HG03378 (cell line): ENCODE measurements around the gene SYAP1.
"Not testable (repeated sequence)": the region's sequence is repeated elsewhere in the genome, so short reads cannot be mapped to it uniquely, and the experiment has no call there.

ENCODE experiments used
- ATAC-seq: cut with Tn5 transposase; IDR thresholded peaks from one replicate; pipeline ENCODE4 v1.9.1; 2021; ENCODE audit warnings: mild to moderate bottlenecking, moderate library complexity; ENCODE audit not compliant: unreplicated experiment

The SYAP1 gene

DNA sequence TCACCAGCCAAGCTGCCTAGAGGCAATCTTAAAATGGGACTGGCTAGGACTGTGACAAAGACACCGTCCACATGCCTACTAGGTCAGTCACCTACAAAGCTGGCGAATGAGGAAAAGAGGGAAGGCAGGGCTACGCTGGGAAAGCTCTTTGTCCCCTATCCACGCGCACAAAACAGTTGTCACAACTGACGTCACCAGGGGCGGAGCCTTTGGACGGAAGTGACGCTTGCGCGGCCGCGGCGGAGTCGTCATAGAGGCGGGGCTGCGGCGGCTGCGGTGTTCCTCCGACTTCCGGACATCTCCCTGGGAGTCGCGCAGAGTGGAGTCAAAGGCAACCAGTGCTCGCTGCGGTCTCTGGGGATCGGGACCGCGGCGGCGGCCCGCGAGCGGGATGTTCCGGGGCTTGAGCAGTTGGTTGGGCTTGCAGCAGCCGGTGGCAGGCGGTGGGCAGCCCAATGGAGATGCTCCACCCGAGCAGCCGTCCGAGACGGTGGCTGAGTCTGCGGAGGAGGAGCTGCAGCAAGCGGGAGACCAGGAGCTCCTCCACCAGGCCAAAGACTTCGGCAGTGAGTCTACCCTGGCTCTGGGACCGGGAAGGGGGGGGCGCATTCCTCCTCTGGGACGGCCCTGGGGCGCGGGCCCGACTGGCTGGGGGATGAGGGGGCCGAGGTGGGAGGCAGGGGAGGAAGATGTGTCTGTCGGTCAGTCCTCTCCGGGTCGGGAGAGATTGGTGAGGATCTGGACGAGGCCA is at the start of gene SYAP1:
Gene SYAP1, plus strand, starts transcription at position 279 of the 751 bp plus-strand sequence. Its CDS starts 113 bp downstream, at position 392.
- peak; percentile 94 for ATAC-seq

DNA sequence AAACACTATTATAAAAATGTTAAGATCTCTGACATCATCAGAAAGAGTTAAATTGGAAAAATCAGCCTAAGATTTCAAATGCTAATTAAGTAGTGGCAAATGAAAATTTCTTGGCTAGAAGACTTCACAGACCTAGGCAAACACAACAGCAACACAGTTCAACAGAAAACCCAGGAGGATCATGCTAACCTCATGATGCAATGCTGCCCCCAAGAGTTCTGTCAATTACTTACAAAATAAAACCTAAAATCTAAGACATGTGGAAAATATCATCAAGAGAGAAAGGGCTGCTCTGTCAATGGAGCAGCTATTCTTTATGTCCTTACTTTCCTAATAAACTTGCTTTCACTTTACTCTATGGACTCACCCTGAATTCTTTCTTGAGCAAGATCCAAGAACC is 48.4 kb upstream of the SYAP1 start:
- no peak for ATAC-seq

DNA sequence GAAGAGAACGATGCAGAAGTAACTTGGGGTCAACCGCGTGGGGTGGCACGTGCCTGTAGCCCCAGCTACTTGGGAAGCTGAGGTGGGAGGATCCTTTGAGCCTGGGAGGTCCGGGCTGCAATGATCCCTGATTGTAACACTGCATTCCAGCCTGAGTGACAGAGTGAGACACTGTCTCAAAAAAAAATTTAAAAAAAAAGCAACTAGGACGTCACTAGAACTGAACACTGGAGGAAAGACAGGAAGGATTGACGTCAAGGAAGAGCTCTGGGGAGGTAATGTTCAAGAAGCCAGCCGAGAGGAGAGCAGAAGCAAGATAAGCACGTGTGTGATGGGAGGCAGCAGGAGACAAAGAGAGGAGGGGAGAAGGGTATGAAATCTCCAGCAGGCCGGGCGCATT is 40.7 kb upstream of the SYAP1 start:
- ATAC-seq = no peak

DNA sequence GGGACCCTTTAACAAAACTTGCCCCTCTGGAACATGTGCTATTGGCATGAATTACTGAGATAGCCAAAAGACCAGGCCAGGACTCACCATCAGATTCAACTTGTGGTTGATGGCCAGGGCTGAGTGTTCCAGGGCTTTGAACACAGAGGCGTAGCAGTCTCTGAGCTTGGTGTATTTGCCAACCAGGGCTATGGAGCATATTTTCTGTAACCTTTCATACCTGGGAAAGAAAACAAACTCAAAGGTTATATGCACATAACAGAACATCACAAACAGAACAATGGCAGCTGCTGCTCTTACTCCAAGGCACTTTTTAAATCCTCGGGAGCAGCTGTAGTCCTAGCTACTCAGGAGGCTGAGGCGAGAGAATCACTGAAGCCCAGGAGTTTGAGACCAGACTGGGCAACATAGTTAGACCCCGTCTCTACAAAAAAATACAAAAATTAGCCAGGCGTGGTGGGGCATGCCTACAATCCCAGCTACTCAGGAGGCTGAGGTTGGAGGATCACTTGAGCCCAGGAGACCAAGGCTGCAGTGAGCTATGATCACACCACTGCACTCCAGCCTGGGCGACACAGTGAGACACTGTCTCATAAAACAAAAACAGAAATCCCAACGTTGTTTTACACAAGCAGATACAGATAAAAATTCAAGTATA is 36.3 kb upstream of the SYAP1 start:
- no peak for ATAC-seq

DNA sequence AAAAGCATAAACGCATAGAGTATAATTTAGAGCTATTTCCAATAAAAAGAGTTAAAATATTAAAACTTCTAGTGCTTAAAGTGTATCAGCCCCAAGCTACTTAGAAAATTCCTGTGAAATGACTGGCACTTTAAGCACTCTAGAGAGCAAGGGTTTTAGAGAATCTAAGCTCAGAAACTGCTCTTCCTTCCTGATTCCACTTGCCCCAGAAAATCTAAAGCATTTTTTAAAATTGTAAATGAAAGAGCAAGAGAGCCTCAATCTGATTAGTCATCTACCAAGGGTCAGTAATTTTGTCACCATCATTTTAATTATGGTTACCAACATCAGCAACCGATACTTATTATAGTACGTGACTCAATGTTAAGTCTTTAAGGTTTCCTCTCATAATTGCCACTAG is 31.9 kb upstream of the SYAP1 start:
- no peak for ATAC-seq

DNA sequence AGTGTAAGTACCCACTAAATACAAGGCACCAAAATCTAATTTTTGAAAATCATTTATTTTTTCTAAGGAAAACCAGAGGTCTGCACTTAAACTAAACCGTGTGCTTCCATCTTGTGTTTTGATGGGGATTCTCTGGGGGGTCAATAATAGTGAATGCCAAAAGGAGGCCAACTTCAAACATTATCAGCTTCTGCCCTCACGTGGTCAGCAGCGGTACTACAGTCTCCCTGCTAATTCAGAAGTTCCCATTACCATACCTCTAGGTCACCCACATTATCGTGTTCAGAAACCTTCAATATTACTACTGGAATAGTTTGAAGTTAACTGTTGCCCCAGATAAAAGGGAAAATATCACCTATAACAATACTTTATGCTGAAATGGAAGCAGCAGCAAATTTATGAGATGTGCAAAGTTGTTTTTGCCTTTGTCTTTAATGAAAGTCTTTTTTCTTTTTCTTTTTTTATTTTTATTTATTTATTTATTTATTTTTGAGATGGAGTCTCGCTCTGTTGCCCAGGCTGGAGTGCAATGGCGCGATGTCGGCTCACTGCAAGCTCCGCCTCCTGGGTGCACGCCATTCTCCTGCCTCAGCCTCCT is 24.2 kb upstream of the SYAP1 start:
- ATAC-seq = no peak

GRCh38 chrX:16696956-16697355 is 22.5 kb upstream of the SYAP1 start:
- no peak for ATAC-seq

DNA sequence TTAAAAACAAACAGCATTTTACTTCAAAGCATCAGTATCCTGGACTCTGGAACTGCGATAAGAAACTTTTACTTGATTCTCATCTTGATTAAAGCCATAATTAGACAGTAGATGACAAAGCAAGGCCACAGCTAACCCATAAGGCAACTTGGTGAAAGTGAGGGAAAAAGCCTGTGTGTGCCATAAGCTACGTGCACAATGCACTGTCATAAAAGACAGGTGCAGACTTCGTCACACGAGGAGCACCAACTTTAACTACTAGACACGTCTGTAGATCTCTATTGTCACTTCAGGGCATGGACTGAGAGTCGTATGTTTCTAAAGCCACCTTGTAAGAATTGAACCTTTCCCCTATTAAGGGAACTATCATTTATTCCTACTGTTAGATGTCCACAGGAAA is 20.0 kb upstream of the SYAP1 start:
- no peak for ATAC-seq

GRCh38 chrX:16700734-16701133 is 18.7 kb upstream of the SYAP1 start:
- no peak for ATAC-seq

GRCh38 chrX:16702700-16703599 is 16.5 kb upstream of the SYAP1 start:
- no peak for ATAC-seq

- ATAC-seq = no peak
These were observed 14.0 kb upstream of the SYAP1 start for GRCh38 chrX:16705370-16705769.

DNA sequence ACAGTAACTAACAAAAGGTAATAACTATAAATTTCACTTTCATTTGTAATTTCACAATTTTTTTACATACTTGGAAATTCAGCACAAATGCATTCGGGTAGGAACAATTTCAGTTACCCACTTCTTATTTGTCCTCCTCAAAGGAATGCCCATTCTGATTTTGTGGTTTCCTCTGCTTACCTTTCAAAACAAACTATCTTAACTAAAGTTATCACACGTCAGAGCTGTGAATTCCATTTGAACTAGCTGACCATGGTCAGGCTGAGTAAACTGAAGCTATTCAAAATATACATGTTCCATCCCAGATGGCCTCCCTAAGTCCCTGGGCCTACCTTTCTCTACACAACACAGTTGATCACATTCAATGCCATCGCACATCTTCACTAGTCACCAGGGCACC is 11.4 kb upstream of the SYAP1 start:
- no peak for ATAC-seq

DNA sequence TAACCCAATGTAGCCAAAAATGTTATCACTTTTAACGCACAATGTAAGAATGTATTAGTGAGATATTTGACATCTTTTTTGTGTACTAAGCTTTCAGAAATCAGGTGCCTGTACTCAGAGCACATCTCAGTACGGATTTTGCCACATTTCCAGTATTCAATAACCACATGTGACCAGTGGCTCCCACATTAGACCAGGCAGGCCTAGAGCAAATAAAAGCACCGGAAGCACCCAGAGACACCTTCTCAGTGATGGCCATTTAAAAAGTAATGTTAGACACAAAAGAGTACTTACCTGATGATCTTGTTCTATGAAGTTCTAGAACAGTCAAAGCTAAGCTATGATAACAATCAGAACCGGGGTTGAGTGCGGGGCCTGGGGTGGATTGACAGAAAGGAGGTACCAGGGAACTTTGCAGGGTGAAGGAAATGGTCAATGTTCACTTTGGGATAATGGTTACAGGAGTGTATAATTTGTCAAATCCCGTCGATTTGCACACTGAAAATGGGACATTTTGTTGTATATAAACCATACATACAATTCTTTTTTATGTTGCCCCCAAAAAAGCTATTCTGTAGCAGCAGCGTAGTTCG is 8.1 kb upstream of the SYAP1 start:
- no peak for ATAC-seq

- ATAC-seq = peak; percentile 33
These were observed 7.4 kb upstream of the SYAP1 start for GRCh38 chrX:16711893-16712547.

DNA sequence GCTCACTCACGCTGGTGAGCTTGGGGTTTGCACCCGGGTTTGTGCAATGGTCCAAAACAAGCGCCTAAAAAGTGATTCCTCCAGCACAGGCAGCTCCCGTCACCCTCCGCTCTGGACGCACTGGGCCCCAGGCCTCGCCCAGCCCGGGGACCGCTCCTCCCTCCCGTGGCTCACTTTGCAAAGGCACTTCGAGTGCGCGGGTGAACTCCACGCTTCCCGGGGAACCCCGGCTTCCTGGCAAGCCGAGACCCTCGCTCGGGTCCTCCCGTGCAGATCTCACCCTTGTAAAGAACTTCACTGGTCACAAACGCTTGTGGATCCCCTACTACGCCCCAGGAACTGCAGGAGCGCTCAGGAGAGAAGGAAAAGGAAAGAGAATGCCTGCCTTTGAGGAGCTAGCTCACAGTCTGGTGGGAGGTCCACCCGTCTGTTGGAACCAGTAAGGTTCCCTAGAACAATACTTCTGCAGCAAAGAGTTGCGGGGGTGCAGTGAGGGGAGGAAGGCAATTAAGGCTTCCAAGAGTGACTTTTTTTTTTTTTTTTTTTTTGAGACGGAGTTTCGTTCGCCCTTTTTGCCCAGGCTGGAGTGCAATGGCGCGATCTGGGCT is 6.8 kb upstream of the SYAP1 start, which contains the start of gene CTPS2:
Gene CTPS2, minus strand, starts transcription at position 122 of the 608 bp plus-strand sequence. CDS start 9,767 bp downstream, outside the sequence.
- peak; percentile 70 for ATAC-seq

- no peak for ATAC-seq
These were observed 4.9 kb upstream of the SYAP1 start for GRCh38 chrX:16714504-16714903.

DNA sequence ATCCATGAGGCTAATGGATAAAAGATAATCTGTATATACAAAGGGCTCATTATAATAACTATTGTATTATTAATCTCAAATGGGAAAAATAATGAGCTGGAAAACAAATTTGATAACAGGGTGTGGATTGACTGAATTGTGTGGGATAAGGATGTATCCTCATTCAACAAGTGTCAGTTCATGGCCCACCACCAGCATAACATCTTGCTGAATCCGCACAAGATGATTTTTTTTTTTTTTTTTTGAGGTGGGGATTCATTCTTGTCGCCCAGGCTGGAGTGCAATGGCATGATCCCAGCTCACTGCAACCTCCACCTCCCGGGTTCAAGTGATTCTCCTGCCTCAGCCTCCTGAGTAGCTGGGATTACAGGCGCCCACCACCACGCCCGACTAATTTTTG is 3.8 kb upstream of the SYAP1 start:
- ATAC-seq = not testable (repeated sequence)

DNA sequence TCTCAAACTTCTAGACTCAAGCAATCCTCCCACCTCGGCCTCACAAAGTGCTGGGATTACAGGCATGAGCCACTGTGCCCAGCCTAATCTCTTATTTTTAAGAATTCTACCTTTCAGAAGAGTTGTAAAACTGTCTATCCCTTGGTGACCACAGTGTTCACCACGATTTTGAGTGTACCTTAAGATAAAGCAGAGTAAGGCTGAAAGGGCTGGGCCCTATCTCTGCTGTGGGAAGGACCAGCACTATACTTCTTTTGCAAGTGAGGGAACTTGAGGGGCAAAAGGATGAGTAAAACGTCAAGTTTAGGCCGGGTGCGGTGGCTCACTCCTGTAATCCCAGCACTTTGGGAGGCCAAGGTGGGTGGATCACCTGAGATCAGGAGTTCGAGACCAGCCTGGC is 3.0 kb upstream of the SYAP1 start:
- ATAC-seq = not testable (repeated sequence)

GRCh38 chrX:16718824-16719333 is 533 bp upstream of the SYAP1 start:
- ATAC-seq = peak; percentile 43
